LNCAP (cell line): ENCODE data around the gene DNASE1L3.

Experiments used
- CTCF ChIP-seq: fragments of 450-650 bp; IDR thresholded peaks from 2 replicates; pipeline ENCODE4 v1.5.1; 2017; ENCODE audit warnings: mild to moderate bottlenecking

The DNASE1L3 gene

GRCh38 chr3:58200121-58200709, 10.6 kb downstream of the DNASE1L3 start:
- TF ChIP-seq CTCF: no peak

GRCh38 chr3:58198804-58199203, 12.0 kb downstream of the DNASE1L3 start:
- no peak for TF ChIP-seq CTCF

GRCh38 chr3:58198362-58198761, 12.4 kb downstream of the DNASE1L3 start:
- no peak for TF ChIP-seq CTCF

- TF ChIP-seq CTCF: no peak
These were observed 13.2 kb downstream of the DNASE1L3 start for GRCh38 chr3:58197588-58197987.

GRCh38 chr3:58193682-58194407, 16.9 kb downstream of the DNASE1L3 start:
- TF ChIP-seq CTCF: no peak

- TF ChIP-seq CTCF: no peak
These were observed 18.7 kb downstream of the DNASE1L3 start for GRCh38 chr3:58192069-58192468.

GRCh38 chr3:58191361-58191991, 19.3 kb downstream of the DNASE1L3 start:
- TF ChIP-seq CTCF: no peak
